Measurements from ENCODE around the gene RDH5.
"Not testable (repeated sequence)": the region's sequence is repeated elsewhere in the genome, so short reads cannot be mapped to it uniquely, and the experiment has no call there.

RDH5 gene

DNA sequence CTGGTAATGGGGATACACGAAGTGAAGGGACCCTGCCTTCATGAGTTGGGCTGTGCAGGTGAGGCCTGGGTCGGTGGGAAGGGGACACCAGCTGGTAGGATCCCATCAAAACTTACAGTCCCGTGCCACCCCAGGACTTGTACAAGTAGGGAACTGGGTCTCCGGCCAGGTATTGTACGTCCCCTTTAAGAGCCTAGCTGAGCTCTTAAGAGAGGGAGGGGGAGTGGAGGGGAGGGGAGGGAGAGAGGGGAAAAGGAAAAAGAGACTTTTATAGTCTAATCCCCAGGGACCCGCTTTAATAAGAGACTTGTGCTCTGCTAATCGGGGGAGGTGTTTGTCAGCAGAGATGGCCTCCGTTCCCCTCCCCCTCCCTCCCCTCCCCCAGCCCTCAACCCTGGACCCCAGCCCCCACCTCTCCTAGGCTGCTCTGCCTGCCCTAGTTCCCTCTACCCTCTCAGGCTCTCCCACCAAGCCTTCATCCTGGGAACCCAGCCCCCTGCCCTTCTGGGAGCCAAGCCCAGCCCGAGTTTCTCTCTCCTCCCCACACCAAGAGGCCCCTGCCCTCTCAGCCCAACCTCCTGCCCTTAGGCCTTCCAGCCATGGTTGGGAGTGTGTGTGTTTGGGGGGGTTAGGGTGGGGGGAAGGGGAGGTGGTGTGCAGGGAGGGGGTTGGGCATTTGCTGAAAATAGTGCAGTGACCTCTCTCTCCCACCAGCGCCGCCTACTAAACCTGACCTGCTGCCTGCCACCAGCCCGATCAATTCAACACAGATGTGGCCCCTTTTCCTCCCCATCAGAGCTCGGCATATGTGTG is 25.4 kb downstream of the RDH5 start:
- no peak for DNase-seq (ENCODE audit: low spot score)

DNA sequence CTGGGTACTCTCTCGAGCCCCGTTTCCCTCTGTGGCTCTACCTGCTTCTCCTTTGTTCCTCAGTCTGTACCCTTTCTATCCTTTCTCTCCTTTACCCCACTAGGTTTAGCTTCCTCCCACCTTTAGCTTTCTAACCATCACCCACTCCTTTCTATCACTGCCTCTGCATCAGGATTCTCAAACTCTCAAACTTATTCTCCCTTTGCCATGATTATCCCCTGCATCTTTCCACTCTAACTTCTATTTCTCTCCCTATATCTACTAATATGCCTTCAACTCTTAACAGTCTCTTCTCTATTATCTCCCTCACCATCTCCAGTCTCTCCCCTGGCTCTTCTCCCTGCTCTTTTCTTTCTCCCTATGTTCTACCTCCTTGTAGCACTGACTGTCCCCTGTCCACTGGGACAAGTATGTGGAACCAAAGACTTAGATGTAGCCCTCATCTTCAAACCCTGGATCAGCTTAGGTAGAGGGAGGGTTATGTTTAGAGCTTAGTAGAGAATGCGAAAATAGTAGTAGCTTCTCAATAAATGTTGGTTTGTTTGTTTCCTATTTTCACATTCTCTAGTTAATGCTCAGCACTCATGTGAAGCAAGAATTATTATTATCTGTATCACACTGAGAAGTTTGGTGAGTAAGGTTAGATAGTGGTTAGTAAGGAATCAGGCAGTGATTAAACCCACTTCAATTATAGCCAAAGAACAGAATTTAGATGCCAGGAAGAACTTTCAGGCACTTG is 26.1 kb downstream of the RDH5 start:
- no peak for DNase-seq (ENCODE audit: low spot score)

DNA sequence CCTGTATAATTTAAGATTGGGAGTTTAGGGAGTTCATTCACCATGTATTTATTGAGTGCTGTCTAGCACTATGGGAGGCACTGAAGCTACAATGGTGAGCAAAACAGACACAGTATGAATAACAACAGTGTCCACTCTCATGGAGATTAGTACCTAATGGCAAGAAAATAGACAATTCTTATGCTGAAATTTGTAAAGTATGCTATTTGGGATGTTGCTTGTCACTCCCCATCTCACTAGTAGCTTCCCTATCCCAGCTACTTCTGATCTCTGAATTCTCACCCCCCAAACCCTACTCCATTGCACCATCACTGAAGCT is 26.7 kb downstream of the RDH5 start:
- DNase-seq (ENCODE audit: low spot score): no peak

DNA sequence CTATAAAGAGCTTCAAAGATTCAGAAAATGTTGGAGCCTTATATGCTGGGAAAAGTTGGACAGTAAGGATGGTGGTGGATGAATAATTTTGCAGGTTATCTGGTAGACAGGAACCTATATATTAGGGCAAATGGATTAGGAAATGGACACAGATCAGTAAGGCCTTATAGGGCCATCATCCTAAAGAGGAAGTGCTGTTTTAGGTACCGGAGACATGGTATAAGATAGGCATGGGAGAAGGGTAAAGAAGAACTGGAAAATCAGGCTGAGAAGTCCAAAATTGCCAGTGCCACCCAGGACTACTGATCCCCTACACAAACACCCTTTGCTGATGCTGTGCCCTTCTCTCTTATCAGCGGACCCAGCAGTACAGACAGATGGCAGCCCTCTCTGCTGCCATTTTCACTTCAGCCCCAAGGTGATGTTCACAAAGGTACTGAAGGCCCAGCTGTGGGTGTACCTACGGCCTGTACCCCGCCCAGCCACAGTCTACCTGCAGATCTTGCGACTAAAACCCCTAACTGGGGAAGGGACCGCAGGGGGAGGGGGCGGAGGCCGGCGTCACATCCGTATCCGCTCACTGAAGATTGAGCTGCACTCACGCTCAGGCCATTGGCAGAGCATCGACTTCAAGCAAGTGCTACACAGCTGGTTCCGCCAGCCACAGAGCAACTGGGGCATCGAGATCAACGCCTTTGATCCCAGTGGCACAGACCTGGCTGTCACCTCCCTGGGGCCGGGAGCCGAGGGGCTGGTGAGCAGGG is 28.2 kb downstream of the RDH5 start:
- DNase-seq (ENCODE audit: low spot score): no peak

DNA sequence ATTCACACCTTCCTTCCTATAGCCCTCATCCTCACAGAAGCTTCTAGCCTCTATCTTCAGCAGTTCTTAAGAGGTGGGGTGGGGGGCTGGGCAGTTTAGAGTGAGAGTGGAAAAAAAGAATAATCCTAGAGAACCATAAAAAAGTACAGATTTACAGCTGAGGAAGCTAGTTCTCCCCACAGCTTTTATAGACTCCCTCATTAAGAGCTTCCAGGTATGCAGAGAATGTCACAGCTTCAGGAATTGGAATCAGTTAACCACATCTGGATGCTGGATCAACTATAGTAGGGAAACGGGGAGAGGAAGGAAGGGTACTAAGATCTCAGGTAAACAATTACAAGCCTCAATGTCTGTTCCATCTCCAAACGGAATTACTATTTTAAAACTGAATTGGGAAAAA is 35.1 kb downstream of the RDH5 start:
- DNase-seq (ENCODE audit: low spot score): no peak

DNA sequence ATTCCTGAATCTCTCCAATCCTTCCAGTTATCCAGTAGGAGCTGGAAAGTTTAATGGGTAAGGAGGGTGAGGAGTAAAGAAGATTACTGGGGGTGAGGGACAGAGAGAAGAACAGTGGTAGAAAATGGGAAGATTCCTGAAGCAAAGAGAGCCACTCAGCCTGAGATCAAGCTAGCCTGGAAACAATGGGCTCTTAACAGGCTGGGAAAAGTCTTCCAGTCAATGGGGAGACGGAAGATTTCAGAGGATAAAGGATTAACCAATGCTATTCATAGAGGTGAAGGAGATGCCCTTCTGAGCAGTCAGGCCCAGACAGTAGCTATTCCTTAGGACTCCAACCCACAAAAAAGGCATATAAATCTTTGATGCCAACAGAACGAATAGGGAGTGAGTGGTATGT is 37.5 kb downstream of the RDH5 start:
- no peak for DNase-seq (ENCODE audit: low spot score)

DNA sequence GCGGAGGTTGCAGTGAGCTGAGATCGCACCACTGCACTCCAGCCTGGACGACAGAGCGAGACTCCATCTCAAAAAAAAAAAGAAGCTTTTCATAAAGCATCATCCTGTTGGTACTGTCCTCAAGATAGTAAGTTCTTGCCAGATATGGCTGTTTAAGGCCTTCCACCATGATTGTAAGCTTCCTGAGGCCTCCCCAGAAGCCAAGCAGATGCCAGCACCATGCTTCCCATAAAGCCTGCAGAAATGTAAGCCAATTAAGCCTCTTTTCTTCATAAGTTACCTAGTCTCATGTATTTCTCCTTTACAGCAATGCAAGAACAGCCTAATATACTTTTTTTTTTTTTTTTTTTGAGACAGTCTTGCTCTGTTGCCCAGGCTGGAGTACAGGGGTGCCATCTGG is 38.4 kb downstream of the RDH5 start:
- DNase-seq (ENCODE audit: low spot score): not testable (repeated sequence)

DNA sequence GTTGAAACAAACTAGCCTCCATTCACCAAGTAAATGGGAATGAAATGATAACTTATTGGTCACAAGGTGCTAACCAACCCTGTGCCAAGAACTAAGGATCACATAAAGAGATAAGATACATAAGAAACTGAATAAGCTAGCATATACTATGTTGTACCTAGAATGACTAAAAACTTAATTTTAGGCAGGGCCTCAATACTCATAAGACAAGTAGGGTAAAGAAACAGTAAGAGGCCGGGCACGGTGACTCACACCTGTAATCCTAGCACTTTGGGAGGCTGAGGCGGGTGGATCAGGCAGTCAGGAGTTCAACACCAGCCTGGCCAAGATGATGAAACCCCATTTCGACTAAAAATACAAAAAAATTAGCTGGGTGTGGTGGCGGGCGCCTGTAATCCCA is 40.5 kb downstream of the RDH5 start:
- no peak for DNase-seq (ENCODE audit: low spot score)

DNA sequence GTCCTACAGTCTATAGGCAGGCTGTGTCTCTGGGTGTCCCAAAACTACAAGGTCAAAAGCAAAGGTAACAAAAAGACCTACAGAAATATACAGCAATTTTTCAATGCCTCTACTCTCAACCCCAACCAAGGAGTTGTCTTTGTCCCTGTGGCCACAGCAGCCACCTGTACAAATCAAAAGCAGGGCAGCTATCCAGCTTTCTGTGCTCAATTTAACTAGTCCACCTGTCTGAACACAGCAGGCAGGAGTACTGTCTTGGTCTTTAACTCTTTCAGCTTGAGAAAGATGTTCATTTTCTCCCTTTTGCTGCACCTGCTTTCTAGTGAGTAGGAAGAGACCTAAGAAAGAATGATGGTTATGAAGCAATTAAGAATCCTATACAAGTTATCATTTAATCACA is 42.5 kb downstream of the RDH5 start:
- no peak for DNase-seq (ENCODE audit: low spot score)

DNA sequence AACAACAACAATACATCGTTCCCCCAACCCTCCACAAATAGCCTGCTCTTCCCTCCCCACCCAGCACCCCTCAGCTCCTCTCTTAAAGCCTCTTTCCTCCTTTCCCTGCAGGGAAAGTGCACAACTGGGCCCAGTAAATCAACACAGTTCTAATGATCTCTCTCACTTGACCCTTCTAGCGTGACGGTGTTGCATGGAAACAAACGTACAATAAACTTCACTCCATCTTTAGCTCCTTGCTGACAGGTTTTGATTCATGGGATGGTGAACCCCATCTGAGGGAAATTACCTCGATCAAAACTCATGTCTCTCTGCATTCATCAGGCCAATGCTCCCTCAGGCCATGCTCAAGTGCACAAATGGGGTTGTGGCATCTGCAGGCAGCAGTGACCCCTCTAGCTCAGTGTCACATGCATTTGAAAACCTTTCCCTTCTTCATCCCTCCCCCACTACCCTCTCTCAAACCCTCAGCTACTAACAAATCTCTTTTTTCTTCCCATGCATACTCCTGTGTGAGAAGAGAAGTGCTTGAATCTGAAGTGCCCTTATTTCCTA is 45.6 kb downstream of the RDH5 start:
- DNase-seq (ENCODE audit: low spot score): no peak

DNA sequence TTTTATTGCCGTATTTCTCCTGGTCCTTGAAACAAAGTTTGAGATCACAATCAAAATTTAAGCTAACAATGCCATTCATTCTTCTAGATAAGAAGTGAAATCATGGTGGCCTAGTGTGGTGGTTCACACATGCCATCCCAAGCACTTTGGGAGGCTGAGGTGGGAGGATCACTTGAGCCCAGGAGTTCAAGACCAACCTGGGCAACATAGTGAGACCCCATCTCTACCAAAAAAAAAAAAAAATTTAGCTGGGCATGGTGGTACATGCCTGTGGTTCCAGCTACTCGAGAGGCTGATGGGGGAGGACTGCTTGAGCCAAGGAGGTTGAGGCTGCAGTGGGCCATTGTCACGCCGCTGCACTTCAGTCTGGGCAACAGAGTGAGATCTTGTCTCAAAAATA is 47.0 kb downstream of the RDH5 start:
- DNase-seq (ENCODE audit: low spot score): no peak

DNA sequence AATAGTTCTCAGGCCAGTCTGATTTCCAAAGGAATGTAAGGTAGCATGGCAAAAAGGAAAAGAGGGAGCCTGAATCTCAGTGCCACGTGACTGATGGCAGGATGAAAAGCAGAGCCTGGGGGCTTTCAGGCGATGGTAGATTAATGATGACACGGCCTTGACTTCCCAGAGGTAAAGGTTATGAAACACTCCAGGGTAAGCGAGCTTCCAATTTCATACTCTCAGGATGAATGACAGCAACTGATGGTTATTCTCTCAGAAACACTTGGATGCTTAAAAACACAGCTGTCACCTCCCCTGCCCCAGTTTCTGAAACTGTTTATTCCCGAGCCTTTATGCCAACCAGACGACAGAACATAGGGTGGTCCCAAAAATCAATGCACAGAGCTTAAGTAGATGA is 51.5 kb downstream of the RDH5 start:
- DNase-seq (ENCODE audit: low spot score): no peak
